ENCODE results near the gene SLC66A3. TPM values are rescaled to one million over a fixed set of nuclear protein-coding genes. Genes with fewer than 3 reads are reported as not detected.

Gene SLC66A3
- polyA plus RNA-seq, 1 experiment, result 64.4 TPM

DNA sequence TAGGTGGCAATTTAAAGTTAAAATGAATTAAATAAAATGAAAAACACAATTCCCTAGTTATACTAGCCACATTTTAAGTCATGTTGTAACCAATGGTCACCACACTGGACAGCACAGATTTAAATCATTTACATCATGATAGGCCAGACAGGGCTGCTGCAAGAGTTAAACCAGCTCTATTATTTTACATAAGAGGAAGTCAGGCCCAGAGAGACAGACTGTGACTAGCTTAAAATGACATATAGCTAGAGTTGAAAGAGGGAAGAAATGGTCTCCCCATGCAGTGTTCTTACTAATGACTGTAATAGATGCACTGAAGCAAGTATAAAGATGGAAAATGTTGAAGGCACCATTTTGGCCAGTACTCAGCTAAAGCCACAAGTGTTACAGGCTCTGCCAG is 69.6 kb downstream of the SLC66A3 start:
- DNase-seq (ENCODE audit: low read depth), result no peak
- TF ChIP-seq, protein P1, sequence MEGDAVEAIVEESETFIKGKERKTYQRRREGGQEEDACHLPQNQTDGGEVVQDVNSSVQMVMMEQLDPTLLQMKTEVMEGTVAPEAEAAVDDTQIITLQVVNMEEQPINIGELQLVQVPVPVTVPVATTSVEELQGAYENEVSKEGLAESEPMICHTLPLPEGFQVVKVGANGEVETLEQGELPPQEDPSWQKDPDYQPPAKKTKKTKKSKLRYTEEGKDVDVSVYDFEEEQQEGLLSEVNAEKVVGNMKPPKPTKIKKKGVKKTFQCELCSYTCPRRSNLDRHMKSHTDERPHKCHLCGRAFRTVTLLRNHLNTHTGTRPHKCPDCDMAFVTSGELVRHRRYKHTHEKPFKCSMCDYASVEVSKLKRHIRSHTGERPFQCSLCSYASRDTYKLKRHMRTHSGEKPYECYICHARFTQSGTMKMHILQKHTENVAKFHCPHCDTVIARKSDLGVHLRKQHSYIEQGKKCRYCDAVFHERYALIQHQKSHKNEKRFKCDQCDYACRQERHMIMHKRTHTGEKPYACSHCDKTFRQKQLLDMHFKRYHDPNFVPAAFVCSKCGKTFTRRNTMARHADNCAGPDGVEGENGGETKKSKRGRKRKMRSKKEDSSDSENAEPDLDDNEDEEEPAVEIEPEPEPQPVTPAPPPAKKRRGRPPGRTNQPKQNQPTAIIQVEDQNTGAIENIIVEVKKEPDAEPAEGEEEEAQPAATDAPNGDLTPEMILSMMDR (IDR thresholded peaks at IDR 0.05; ENCODE audit: insufficient read depth, low read depth, low read length), result no peak
- ChIA-PET CTCF (interaction anchor here (0.7 to 1.7 kb wide), 3 partner anchors 9 to 392 kb away, joined by 3 to 4 read pairs (median 4); no protein-coding TSS in a partner anchor), POLR2A (no interaction called here)
- Histone ChIP-seq H3K36me3 (ENCODE audit: control insufficient read depth, insufficient read depth, low read length) (peaks cover 5% of the 10 kb centered on the region), H3K27me3 (ENCODE audit: control insufficient read depth, insufficient read depth, low read length) (no peaks in the 10 kb centered on the region), H3K4me3 (ENCODE audit: low read depth, low read length) (no peak overlapping the region)

DNA sequence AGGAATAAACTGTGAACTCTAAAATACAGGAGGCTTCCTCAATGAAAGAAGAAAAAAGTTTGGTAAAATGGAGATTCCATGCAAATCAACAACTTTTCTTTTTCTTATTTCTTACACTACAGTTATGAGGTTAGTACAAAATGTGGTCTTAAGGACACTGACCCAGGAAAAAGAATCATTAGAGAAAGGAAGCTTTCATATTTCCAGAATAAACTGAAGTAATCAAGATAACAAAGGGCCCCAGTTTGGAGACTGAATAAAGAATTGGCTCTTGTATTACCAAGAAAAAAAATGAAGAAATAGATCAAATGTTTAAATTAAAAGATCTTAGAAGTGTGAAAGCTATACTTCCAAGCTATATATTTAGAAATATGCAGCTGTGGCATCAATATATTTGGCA is 72.3 kb downstream of the SLC66A3 start:
- TF ChIP-seq, protein P1 (IDR thresholded peaks at IDR 0.05; ENCODE audit: insufficient read depth, low read depth, low read length), result no peak
- no peak for DNase-seq (ENCODE audit: low read depth)
- CTCF ChIA-PET, result interaction anchor here (1.0 to 2.9 kb wide), 3 partner anchors 59 to 219 kb away, joined by 3 to 13 read pairs (median 3); a partner anchor contains a TSS
- Histone ChIP-seq H3K36me3 (ENCODE audit: control insufficient read depth, insufficient read depth, low read length) (peaks cover 2% of the 10 kb centered on the region), H3K27me3 (ENCODE audit: control insufficient read depth, insufficient read depth, low read length) (no peaks in the 10 kb centered on the region), H3K4me3 (ENCODE audit: low read depth, low read length) (no peak overlapping the region)
- POLR2A ChIA-PET, result no interaction called here

Other genes with a start within 250 kb of the SLC66A3 start
- not detected in 2 replicates for gene KCNF1, start 243.5 kb upstream of the SLC66A3 start, polyA plus RNA-seq (2011; rRNA removed)
- 6.0 and 15.3 TPM in 2 replicates for gene ROCK2, start 189.2 kb downstream of the SLC66A3 start, polyA plus RNA-seq (2011; rRNA removed)